Caki2 (cell line): Measurements from ENCODE around the gene PTPN2. TPM values are rescaled to one million over a fixed set of nuclear protein-coding genes. Genes with fewer than 3 reads are reported as not detected.

Experiments used
- DNase-seq: peaks from one replicate; pipeline ENCODE4 v3.0.0-alpha.2; 2015; ENCODE audit warnings: low read depth
- in situ Hi-C: cut with HindIII; loops from 2 replicates; pipeline ENCODE4 v1.10.0; 2016; ENCODE audit warnings: low sequenced_read_pairs, low pct_unique_long_range_greater_than_20kb, mixed read lengths
- total RNA-seq: library from RNA; depleted of rRNA; stranded (reverse); fragments of >200 nt; shearing (Covaris generic); gene quantifications from 2 replicates; pipeline ENCODE4 v1.2.3, GENCODE V29; 2014; ENCODE audit warnings: low replicate concordance

Gene PTPN2
- total RNA-seq, 1 experiment from 2014 or later = 14.4 TPM

DNA sequence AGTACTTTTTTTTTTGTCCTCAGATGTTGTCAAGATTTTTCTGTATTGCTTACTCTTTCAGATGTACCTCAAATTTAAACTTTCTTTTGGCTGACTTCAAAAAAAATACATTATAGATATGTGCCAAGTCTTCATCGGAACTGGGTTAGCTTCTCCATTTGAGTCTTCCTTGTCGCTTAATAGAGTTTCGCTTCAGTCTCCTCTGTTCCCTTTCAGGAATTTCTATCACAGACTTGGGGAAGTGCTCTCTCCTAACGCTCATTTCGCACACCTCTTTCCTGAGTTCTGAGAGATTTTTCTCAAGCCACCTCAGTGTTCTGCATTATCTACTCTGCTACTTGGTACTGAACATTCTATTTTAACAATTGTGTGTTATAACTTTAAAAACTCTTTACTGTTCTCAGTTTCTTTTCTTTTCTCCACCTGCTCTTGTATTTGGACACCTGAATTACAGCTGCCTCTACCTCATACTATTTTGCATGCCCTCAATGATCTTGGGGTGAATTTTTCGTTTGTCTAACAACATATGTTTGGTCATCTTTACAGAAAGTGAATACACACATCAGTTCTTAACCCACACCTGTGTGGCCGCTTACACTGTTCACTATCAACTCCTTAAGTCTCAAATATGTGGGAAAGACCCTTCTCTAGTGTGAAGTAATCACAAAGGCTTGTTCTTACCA, 16.5 kb downstream of the PTPN2 start:
- no peak for DNase-seq
- in situ Hi-C loops = no loop called here

DNA sequence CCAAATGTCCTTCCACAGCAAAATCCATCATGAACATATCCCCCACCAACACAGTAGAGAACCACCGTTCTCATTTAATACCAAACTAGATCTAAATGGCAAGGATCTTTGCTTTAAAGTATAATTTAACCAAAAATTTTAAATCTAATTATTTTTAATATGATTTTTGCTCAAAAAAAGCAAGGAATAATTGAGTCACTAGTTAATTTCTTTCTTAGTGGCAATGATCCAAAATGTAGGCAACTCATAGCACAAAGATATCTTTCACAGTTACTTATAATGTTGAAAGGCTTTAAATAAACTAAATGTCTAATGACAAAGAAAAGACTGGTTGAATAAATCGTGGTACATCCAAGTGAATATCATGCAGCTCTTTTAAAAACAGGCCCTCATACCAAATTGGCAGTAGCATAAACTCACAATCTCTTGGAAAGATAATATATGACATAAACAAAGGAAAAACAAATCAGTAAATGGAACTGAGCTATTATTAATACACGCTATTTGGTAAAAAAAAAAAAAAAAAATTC, 20.3 kb downstream of the PTPN2 start:
- in situ Hi-C loops = no loop called here
- no peak for DNase-seq

DNA sequence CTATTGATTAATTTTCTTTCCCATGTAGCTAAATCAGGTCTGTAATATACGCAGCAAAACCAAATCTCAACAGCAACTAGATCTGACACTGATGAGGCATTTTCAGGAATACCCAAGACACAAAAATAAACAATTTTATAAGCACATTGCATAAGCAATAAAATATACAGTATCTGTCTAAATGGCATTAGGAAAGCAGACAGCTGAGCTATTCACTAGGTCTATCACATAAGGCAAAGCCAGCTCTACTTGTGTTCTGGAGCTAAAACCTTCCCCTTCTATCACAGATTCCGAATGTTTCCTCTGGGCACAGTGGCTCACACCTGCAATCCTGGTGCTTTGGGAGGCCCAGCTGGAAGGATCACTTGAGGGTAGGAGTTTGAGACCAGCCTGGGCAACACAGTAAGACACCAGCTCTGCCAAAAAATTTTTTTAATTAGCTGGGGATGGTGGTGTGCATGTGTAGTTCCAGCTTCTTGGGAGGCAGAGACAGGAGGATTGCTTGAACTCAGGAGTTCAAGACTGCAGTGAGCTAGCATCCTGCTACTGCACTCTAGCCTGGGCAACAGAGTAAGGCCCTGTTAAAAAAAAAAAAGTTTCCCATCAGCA, 21.1 kb downstream of the PTPN2 start:
- no peak for DNase-seq
- in situ Hi-C loops = no loop called here

DNA sequence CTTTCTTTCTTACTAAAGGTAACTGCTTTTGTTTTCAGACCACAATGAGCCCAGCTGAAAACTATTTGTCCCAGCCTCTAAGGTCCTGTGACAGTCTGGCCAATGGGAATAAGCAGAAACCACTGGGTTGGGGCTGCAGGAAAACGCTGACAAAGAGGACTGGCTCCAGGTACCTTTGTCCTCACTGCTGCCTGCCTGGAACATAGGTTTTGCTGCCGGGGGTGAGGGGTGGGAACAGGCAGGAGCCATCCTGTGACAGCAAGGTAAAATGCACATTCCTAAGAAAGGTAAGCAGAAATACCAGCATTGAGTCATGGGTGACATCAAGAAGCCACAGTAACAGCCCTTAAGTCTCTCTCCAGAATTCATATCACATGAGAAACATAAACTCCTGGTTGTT, 21.6 kb downstream of the PTPN2 start:
- peak; percentile 38 for DNase-seq
- in situ Hi-C loops = no loop called here

DNA sequence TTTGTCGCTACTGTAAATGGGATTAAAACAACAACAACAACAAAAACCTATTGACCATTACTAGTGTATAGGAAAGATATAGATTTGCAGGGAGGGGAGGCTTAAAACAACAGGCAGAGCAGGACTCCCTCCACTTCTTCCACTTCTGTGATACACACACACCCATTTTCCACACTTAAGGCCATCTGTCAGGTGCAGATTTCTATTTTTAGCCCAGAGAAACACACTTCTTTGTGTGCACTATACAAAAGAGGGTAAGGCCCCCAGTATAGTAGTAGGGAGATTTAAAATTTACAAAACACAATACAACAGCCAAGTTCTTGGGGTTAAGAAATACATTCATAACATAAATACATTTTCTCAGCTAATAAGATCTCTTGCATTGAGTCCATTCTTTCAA, 22.4 kb downstream of the PTPN2 start:
- in situ Hi-C loops = no loop called here
- no peak for DNase-seq

DNA sequence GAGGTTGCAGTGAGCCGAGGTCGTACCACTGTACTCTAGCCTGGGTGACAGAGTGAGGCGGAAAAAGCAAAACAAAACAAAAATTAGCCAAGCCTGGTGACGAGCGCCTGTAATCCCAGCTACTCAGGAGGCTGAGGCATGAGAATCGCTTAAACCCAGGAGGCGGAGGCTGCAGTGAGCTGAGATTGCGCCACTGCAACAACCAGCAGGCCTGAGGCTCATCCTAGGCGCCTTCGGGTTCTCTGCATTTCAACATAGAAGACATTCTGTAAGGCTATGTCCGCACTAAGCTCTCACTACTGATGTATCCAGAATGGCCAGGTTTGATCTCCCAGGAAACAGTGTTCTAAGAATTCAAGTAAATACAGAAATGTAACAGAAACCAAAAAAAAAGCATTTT, 23.5 kb downstream of the PTPN2 start:
- no peak for DNase-seq
- in situ Hi-C loops = no loop called here

DNA sequence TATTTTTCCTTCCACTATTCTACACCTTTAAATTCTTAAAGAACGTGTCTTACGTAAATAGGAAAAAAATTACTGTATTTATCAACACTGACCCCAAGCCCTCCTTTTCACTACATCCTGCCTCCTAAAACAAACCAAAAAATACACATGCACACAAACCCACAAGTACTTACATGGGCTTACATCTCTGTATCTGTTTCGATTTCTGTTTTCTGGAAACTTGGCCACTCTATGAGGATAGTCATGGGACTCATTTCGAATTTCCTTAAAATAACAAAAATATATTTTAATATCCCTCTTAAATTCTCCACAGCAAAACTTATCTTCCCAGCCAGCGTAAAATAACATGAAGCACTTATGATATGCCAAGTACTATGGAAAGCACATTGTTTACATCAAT, 25.0 kb downstream of the PTPN2 start:
- in situ Hi-C loops = no loop called here
- no peak for DNase-seq

DNA sequence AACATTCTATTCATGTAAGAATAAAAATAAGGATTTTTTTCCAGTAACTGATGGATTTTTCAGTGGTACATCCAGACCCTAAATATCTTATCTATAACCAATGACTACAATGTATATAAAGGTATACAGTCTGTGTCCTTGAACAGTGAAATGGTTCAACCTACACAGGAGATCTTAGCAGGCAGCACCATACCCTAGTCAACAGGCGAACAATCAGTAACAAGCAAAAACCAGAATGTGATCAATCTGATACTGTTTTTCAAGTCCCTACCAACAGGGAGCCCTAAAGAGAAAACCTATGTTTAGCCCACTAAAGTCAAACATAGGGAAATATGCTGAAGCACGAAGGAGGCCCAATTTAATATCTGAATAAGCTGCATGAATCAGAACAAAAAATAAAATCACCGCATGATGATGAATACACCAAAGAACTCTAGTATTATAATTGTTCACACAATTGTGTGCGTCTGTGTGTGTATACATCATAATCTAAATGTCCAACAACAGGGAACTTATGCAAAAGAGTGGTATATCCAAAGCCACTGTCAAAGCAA, 26.0 kb downstream of the PTPN2 start:
- in situ Hi-C loops = no loop called here

DNA sequence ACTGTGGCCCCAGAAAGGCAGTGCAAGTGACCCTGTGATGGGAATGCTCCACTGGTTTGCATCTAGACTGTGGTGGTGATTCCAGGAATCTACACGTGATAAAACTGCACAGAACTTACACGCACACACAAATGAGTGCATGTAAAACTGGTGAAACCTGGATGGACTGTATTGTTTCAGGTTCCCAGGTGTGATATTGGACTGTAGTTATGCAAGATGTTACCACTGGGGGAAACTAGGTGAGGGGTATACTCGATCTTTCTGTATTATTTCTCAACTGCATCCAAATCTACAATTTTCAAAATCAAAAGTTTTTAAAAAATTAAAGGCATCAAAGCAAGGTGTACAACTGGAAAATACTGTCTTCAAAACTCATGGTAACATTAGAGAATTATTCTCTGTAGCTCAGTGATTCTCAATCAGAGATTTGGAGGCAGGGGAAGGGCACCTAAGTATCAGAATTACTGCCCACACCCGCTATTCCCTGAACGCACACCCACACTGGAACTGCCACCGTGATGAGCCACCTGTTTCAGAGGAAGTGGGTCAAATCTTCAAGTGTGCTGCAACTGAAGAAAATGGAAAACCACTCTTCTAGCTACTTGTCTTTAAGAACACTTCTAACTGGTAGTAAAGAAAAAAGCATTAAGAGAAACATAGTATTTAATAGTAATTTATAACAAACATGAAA, 26.7 kb downstream of the PTPN2 start:
- DNase-seq = no peak
- in situ Hi-C loops = no loop called here

More for the DNA sequence above, 26.0 kb downstream of the PTPN2 start:
- DNase-seq = no peak

DNA sequence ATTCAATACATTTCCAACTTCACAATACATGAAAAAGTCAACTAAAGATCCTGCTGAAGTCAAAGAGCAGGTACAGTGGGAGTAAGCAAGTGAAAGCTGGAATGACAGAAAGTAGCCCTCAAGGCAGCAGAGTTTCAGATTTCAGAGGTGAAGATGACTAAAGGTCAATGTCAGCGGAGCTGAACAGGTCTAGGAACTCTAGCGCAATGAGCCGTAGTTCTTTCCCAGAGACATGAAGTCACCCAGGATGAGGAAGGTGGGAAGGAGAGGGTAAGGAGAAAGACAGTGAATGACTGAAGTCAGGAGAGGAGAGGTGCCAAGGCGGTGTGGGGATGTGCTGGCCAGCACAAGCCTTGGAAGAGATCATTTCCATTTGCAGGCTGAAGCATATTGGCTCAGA, 28.1 kb downstream of the PTPN2 start:
- no peak for DNase-seq
- in situ Hi-C loops = no loop called here

DNA sequence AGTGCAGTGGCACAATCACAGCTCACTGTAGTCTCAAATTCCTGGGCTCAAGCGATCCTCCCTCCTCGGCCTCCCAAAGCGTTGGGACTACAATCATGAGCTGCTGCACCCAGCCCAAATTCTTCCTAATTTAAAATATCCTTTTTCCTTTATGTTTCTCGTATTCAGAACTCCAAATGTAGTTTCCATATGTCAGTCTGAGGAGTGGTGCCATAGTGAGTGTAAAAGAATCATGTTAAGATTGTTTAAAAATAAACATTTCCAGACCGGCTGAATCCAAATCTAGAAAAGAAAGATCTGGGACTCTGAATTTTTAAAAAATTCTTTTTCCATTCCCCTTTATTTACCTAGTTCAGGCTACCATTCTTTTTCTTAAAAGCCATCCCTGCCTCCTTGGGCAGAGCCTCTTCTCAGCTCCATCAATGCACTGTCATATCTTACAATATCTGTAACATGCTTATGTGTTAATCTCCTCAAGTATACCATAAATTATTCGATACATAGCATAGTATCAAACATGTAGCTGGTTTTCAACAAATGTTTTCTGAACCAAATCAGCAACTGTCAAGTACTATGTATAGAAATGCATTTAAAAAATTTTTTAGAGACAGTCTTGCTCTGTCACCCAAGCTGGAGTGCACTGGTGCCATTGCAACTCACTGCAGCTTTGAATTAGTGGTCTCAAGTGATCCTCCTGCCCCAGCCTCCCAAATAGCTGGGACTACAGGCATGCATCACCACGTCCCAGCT, 31.3 kb downstream of the PTPN2 start:
- no peak for DNase-seq
- in situ Hi-C loops = no loop called here

DNA sequence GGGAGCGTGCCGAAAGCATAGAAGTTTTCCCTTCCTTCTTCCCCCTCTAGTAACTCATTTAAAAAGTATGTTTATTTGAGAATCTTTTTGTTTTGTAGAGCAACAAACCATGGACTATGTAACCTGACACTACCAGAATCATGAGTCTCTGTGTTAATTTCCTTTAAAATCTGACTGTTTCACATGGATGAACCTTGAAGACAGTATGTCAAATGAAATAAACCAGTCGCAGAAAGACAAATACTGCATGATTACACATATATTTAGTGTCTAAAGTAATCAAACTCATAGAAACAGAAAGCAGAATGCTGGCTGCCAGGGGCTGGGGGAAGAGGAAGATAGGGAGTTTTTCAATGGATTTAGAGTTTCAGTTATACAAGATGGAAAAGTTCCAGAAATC, 32.3 kb downstream of the PTPN2 start:
- in situ Hi-C loops = no loop called here
- no peak for DNase-seq

DNA sequence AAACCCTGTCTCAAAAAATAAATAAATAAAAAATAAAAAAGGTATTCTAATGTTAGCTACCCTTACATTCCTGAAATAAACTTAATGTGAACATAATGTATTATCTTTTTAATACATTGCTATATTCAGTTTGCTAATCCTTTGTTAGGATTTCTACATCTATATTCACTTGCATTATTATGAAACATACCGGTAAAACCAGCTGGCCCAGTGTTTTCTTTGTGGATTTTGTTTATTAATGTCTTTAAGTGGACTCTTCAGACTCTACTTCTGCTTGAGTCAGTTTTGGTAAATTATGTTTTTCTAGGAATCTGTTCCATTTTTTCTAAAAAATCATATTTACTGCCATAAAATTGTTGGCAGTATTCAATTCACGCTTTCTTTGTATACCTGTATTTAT, 34.5 kb downstream of the PTPN2 start:
- in situ Hi-C loops = no loop called here

DNA sequence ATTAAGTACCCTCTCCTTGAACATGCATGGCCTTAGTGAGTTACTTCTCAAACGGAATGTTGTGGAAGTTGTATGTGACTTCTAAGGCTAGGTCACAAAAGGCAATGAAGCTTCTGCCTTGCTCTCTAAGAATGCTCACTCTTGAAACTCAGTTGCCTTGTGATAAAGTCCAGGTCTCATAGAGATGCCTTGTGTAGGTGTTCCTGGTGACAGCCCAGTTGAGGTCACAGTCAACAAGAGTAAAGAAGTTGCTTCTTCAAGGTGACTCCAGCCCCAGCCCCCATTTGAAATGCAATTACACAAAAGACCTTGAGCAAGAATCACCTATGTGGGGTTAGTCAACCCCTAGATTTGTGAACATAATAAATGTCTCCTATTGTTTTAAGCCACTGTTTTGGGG, 35.6 kb downstream of the PTPN2 start:
- in situ Hi-C loops = no loop called here
- DNase-seq = no peak

More for the DNA sequence above, 34.5 kb downstream of the PTPN2 start:
- no peak for DNase-seq

DNA sequence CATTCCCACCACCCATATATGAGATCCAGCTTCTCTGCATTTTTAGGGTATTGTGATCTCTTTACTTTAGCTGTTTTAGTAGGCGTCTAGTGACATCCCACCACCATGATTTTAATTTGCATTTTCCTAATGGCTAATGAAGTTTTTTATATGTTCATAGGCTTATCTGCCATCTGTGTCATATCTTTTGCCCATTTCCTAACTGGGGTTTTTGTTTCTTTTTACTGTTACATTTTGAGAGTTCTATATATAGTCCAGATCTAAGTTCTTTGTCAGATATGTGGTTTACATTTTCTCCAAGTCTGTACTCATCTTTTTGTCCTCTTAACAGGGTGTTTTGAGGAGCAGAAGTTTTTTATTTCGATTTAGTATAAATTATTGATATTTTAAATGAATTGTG, 39.6 kb downstream of the PTPN2 start:
- DNase-seq = no peak
- in situ Hi-C loops = no loop called here

DNA sequence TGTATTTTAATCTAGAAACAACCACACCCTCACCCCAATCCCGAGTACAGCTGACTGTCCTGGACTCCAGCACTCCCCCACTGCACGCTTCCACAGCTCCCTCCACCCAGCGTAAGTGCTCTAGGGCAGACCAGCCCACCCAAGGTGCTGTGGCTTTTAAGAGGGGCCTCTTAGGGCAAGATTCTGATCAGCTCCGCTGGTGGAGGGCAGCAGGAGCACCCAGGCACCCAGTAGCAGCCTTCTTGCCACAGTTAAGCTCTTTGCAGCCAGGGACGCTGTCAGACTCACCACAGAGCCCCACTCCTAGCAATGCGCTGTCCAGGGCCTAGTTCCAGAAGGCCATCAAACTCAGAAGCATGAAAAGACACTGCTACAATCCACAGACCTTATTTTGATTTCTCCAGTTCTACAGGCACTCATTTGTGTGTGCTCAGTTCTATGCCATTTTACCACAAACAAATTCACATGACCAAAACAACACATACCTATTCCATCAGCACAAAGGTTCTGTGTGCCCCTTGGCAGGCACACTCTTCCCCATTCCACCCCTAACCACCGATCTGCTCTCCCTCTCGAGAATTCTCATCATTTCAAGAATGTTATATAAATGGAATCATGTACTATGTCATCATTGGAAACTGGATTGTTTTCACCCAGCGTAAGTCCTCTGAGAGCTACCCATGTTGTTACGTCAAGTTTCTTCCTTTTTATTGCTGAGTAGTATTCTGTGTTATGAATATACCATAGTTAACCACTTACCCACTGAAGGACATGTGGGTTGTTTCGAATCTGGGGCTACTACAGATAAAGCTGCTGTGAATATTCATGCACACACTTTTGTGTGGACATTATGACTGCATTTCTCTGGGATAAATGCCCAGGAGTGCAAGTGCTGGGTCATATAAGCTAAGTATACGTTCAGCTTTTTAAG, 40.4 kb downstream of the PTPN2 start:
- no peak for DNase-seq

DNA sequence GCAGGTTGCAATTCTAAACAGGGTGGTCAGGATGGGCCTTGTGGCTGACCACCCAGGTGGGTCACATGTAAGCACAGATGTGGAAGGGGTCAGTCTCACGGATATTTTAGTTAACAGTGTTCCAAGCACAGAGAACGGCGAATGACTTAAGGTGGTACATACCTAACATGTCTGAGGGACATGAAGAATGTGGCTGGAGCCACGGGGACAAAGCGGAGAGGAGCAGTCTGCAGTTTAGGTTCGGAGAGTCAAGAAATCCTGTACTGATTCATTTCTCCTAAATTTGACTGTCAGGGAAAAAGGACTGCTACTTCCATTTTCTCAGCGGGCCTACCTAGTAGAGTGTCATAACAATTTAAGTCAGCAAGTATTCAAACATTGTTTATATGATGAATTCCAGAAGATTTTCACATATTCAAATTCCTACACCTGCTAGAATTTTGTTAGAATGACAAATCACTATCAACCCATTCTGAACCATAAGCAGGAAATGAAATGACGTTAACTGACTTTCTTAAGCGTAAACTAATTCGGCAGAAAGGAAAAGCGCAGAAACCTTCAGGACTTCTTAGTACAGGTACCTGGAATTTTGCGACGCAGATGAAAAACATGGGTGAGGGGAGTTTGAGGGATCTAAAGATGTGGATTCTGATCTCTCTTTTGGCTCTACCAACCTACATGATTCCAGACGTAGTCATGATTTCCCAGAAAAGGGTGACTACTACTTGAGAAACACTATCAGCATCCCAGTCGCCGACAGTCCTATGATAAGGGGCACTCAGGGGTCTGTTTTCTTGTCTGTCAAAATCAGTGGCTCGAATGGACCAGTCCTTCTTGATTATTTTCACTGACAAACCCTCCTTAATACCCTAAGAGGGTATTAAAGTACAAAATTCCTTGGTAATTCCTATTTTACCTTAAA, 41.3 kb downstream of the PTPN2 start:
- in situ Hi-C loops = no loop called here
- no peak for DNase-seq

More for the DNA sequence above, 40.4 kb downstream of the PTPN2 start:
- in situ Hi-C loops = no loop called here
